ENCODE measurements around the gene EPAS1. TPM values are rescaled to one million over a fixed set of nuclear protein-coding genes. Genes with fewer than 3 reads are reported as not detected.

Gene EPAS1
- total RNA-seq, 2 experiments from 2014 or later: 51.0 to 54.6 TPM

GRCh38 chr2:46385786-46386577, 88.8 kb downstream of the EPAS1 start:
- H3K27ac Mint-ChIP-seq: no peak overlapping the region
- H3K4me1 Mint-ChIP-seq (ENCODE audit: low read depth): no peaks in the 10 kb centered on the region
- CTCF ChIA-PET: interaction anchor here (0.5 kb wide), 1 partner anchor 330 kb away, joined by 3 read pairs; no protein-coding TSS in a partner anchor

DNA sequence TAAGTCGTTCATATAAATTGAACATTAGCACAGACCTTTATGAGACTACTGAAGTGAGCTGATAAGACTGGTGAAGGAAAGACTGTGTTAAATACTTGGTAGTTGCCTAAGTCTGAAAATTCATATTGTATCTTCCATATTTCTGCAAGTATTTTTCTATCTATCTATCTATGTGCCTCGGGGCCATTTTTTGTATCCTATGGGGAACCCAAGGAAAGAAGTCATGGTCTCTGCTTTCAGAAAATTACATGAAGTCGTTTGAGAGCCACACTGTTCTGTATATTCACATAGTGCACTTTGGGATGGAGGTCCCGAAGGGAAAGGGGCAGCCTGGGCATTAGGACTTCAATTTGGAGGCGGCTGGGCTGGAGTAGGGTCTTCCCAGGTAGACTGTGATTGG, 89.6 kb downstream of the EPAS1 start:
- Mint-ChIP-seq H3K36me3 (no peaks in the 10 kb centered on the region), H3K4me1 (ENCODE audit: low read depth) (no peaks in the 10 kb centered on the region), H3K4me3 (no peak overlapping the region), H3K27ac (no peak overlapping the region), H3K9me3 (no peaks in the 10 kb centered on the region), H3K27me3 (peaks cover 1% of the 10 kb centered on the region)
- ChIA-PET POLR2A (interaction anchor here (0.5 kb wide), 1 partner anchor 774 kb away, joined by 4 read pairs; no protein-coding TSS in a partner anchor), CTCF (no interaction called here)
- intact Hi-C loops (cut with micrococcal nuclease): no loop called here
- DNase-seq: no peak

More at GRCh38 chr2:46385786-46386577, 88.8 kb downstream of the EPAS1 start:
- H3K4me3 Mint-ChIP-seq: no peak overlapping the region
- H3K27me3 Mint-ChIP-seq: no peaks in the 10 kb centered on the region
- no peaks in the 10 kb centered on the region for H3K36me3 Mint-ChIP-seq
- no peaks in the 10 kb centered on the region for H3K9me3 Mint-ChIP-seq
- intact Hi-C loops (cut with micrococcal nuclease): no loop called here
- DNase-seq: no peak
- POLR2A ChIA-PET: no interaction called here

- no peak for DNase-seq
- ChIA-PET CTCF (no interaction called here), POLR2A (no interaction called here)
- H3K4me3 Mint-ChIP-seq: no peak overlapping the region
- no peaks in the 10 kb centered on the region for H3K9me3 Mint-ChIP-seq
- no peaks in the 10 kb centered on the region for H3K4me1 Mint-ChIP-seq (ENCODE audit: low read depth)
- H3K36me3 Mint-ChIP-seq: no peaks in the 10 kb centered on the region
- H3K27me3 Mint-ChIP-seq: peaks cover 2% of the 10 kb centered on the region
- intact Hi-C loops (cut with micrococcal nuclease): no loop called here
- no peak overlapping the region for H3K27ac Mint-ChIP-seq
Observed at GRCh38 chr2:46387292-46387691, 90.1 kb downstream of the EPAS1 start.

DNA sequence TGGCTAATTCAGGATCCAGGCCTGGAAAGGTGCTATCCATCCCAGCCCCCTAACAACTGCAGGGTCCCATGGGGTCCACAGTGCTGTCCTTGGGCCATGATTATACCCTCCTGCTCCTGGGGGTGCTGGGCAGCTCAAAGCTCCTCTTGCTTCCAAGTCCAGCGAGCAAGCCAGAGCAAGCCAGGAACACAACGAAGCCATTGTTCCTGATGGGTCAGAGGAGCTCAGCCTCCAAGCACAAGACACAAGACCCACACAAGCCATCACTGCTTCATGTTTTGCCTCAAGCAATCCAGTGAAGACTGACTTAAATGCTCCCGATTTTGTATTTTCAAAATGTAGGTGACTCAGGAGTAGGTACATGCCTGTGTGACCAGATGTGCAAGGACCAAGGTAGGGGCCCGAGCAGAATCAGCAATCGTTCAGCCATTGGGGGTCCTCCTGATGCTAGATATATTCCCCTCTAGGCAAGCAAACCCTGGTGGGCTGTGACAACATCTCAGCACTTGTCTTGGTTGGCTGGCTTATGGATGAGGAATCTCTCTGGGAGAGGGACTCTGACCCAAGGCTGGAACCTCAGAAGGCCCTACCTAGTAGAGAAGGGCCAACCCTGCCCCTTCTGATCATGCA, 90.8 kb downstream of the EPAS1 start:
- Mint-ChIP-seq H3K36me3 (no peaks in the 10 kb centered on the region), H3K27me3 (peaks cover 3% of the 10 kb centered on the region), H3K4me3 (no peak overlapping the region), H3K4me1 (ENCODE audit: low read depth) (peaks cover 5% of the 10 kb centered on the region), H3K27ac (no peak overlapping the region), H3K9me3 (no peaks in the 10 kb centered on the region)
- no peak for DNase-seq
- ChIA-PET CTCF (interaction anchor here (0.6 kb wide), 1 partner anchor 65 kb away, joined by 3 read pairs; no protein-coding TSS in a partner anchor), POLR2A (no interaction called here)
- intact Hi-C loops (cut with micrococcal nuclease): no loop called here

DNA sequence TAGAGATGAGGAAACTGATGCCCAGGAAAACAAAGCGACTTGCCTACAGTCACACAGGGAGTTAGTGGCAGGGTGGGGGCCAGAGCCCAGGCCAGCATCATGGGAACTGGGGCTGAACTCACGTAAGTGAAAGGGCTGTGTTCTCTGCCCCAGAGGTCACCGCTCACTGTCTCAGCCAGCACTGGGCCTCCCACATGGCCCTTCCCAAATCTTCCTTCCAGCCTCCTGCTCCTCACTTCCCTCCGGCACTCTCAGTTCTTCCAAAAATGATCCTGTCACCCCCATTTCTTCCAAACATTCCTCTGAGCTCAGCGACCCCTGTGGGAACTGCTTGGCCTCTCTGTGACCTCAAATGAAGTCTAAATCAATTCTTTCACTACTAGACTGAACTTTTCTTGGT, 91.7 kb downstream of the EPAS1 start:
- ChIA-PET CTCF (no interaction called here), POLR2A (no interaction called here)
- Mint-ChIP-seq H3K36me3 (no peaks in the 10 kb centered on the region), H3K27ac (no peak overlapping the region), H3K4me1 (ENCODE audit: low read depth) (peaks cover 7% of the 10 kb centered on the region), H3K9me3 (no peaks in the 10 kb centered on the region), H3K27me3 (peaks cover 3% of the 10 kb centered on the region), H3K4me3 (no peak overlapping the region)
- DNase-seq: no peak
- intact Hi-C loops (cut with micrococcal nuclease): no loop called here

DNA sequence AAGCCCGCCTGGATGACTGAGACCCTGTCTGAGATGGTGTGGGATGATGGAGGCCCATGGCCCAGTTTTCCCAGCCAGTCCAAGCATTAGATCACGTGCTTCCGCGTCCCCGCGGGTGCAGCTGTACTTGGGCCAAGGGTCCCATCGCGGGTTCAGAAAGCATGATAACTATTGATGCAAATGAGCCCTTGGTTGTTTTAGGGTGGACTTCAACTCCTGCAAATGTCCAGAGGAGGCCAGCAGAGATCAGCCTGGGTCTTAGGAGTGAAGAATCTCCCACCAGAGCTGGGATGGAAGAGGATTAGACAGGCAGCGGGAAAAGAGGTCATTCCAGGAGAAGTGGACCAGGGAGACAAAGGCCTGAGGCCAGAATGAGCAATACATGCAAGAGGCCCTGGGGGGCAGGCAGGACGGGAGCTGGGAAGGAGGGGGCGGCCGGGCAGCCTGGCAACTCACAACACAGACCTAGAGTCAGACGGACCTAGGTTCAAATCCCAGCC, 92.3 kb downstream of the EPAS1 start:
- DNase-seq: no peak
- H3K4me3 Mint-ChIP-seq: no peak overlapping the region
- intact Hi-C loops (cut with micrococcal nuclease): no loop called here
- peaks cover 11% of the 10 kb centered on the region for H3K4me1 Mint-ChIP-seq (ENCODE audit: low read depth)
- POLR2A ChIA-PET: no interaction called here
- no peak overlapping the region for H3K27ac Mint-ChIP-seq
- no peaks in the 10 kb centered on the region for H3K36me3 Mint-ChIP-seq
- H3K27me3 Mint-ChIP-seq: peaks cover 3% of the 10 kb centered on the region
- CTCF ChIA-PET: no interaction called here
- H3K9me3 Mint-ChIP-seq: no peaks in the 10 kb centered on the region

DNA sequence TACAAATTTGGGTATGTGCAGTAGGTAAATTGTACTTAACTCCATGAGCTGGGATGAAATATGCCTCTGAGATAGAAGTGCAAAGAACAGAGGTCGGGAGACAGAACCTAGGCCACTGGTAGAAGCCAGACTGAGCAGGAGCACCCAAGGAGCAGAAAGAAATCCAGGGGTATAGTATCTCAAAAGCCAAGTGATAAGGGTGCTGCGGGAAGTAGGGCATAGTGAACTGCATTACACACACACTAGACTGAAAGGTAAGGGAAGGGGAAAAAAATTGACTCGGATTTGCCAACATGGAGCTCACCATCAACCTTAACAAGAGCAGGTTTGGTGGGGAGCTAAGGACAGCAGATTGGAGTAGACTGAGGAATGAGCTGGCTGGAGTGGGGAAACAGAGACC, 92.8 kb downstream of the EPAS1 start:
- peaks cover 3% of the 10 kb centered on the region for H3K27me3 Mint-ChIP-seq
- H3K9me3 Mint-ChIP-seq: no peaks in the 10 kb centered on the region
- no peak for DNase-seq
- intact Hi-C loops (cut with micrococcal nuclease): no loop called here
- POLR2A ChIA-PET: no interaction called here
- CTCF ChIA-PET: no interaction called here
- H3K4me1 Mint-ChIP-seq (ENCODE audit: low read depth): peaks cover 16% of the 10 kb centered on the region
- no peak overlapping the region for H3K27ac Mint-ChIP-seq
- H3K36me3 Mint-ChIP-seq: no peaks in the 10 kb centered on the region
- no peak overlapping the region for H3K4me3 Mint-ChIP-seq

- H3K27ac Mint-ChIP-seq: no peak overlapping the region
- no peaks in the 10 kb centered on the region for H3K9me3 Mint-ChIP-seq
- H3K4me3 Mint-ChIP-seq: no peak overlapping the region
- ChIA-PET POLR2A (no interaction called here), CTCF (no interaction called here)
- H3K27me3 Mint-ChIP-seq: peaks cover 3% of the 10 kb centered on the region
- H3K36me3 Mint-ChIP-seq: no peaks in the 10 kb centered on the region
- H3K4me1 Mint-ChIP-seq (ENCODE audit: low read depth): peaks cover 21% of the 10 kb centered on the region
- intact Hi-C loops (cut with micrococcal nuclease): no loop called here
- DNase-seq: no peak
Observed at GRCh38 chr2:46390901-46391395, 93.7 kb downstream of the EPAS1 start.

DNA sequence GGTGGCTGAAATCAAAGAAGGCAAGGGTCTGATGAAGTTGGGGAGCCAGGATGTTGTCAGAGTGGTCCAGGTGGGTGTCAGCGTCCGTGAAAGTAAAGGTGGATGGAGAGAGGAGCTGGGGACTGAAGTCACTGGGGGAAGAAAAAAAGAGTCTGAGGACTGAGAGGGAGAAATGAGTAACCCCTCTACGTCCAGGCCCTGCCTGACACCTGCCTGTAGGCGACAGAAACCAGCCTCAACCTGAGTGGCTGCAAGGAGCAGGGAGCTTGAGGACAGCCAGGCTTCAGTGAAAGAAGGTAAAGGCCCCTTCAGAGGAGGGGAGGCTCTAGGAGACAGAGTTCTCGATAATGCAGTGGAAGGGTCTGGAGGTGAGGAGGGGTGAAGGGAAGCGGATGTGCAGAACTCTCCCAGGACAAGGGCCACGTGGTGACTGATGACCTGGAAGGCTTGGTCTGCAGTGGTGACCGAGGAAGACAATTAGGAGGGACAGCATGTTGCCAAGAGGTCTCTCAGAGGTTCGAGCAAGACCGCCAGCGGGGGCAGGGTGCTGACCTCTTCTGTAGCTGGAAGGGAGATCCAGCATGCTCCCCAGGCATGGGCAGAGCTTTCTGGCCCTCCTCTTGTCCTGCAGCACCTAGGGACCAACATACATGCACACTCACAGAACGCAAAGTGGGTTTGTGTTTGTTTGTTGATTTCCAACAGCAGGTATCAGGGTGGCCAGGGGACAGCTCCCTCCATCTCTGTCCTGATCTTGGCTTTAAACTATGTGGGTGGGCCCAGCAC, 95.5 kb downstream of the EPAS1 start:
- Mint-ChIP-seq H3K9me3 (no peaks in the 10 kb centered on the region), H3K36me3 (no peaks in the 10 kb centered on the region), H3K27me3 (peaks cover 3% of the 10 kb centered on the region), H3K4me3 (no peak overlapping the region), H3K27ac (no peak overlapping the region), H3K4me1 (ENCODE audit: low read depth) (peaks cover 21% of the 10 kb centered on the region)
- no peak for DNase-seq
- intact Hi-C loops (cut with micrococcal nuclease): no loop called here
- ChIA-PET CTCF (no interaction called here), POLR2A (no interaction called here)

DNA sequence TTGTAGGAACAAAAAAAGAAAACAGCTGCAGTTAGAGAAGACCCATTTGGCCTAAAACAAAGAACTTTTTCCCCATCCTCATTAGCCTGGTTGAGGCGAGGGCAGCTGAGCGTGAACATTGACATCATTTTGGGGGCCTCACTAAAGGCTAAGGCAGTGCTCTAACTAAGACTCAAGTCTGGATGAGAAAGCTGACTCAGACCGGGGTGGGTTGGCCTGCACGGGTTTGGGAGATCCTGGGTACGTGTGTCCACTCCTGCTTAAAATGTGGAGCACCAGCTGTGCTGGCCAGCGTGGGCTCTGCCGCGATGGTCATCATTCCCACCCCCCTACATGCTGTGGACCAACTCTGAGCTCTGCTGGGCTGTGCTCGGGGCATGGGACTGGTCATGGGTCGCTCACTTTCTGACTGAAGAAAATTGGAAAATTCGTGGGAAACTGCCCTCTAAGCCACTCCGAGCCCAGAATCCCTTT, 96.2 kb downstream of the EPAS1 start:
- Mint-ChIP-seq H3K4me1 (ENCODE audit: low read depth) (peaks cover 21% of the 10 kb centered on the region), H3K36me3 (no peaks in the 10 kb centered on the region), H3K27ac (no peak overlapping the region), H3K4me3 (no peak overlapping the region), H3K27me3 (peaks cover 3% of the 10 kb centered on the region), H3K9me3 (no peaks in the 10 kb centered on the region)
- no peak for DNase-seq
- CTCF ChIA-PET: no interaction called here
- intact Hi-C loops (cut with micrococcal nuclease): no loop called here
- POLR2A ChIA-PET: no interaction called here

DNA sequence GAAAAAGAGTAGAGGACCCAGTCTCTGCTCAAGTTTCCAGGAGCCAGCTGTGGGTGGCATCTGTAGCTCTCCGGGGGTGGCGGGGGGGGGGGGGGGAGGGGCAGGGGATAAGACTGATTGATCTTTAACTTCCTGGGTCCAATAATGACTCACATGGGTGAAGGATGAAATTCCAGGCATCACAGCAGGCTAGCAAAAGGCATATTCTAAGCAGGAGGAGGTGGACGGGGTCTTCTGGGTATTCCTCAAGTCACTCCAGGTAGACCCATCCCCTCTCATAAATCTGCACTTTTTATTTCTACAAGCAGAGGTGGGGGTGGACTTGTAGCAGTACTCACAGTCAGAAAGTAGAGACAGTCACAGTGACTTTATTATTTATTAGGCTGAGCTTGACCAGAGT, 96.7 kb downstream of the EPAS1 start:
- no peak overlapping the region for H3K27ac Mint-ChIP-seq

More for the DNA sequence above, 96.7 kb downstream of the EPAS1 start:
- H3K4me3 Mint-ChIP-seq: no peak overlapping the region
- peaks cover 3% of the 10 kb centered on the region for H3K27me3 Mint-ChIP-seq
- CTCF ChIA-PET: no interaction called here
- no peaks in the 10 kb centered on the region for H3K36me3 Mint-ChIP-seq
- no peaks in the 10 kb centered on the region for H3K9me3 Mint-ChIP-seq
- intact Hi-C loops (cut with micrococcal nuclease): no loop called here
- DNase-seq: no peak
- peaks cover 21% of the 10 kb centered on the region for H3K4me1 Mint-ChIP-seq (ENCODE audit: low read depth)
- POLR2A ChIA-PET: no interaction called here

Data from activated CD4-positive, alpha-beta memory T cell treated with anti-CD3 and anti-CD28 coated beads for 36 hours (primary cell).